IPS DF 6.9 (cell line): ENCODE results near the gene AMZ2.

ENCODE experiments used
- DNase-seq: peaks from one replicate; pipeline ENCODE4 v3.0.0-alpha.2; 2013; ENCODE audit warnings: low read depth, low spot score
- H3K27ac ChIP-seq: one replicate; pipeline ENCODE4 v1.5.1; 2013; ENCODE audit warnings: low read length, control low read depth
- H3K27me3 ChIP-seq: 2 replicates; pipeline ENCODE4 v1.6.1; 2013; ENCODE audit warnings: mild to moderate bottlenecking, low read length; ENCODE audit not compliant: control insufficient read depth, insufficient read depth
- H3K36me3 ChIP-seq: 2 replicates; pipeline ENCODE4 v1.6.1; 2013; ENCODE audit warnings: low read length; ENCODE audit not compliant: control insufficient read depth, insufficient read depth
- H3K4me1 ChIP-seq: 2 replicates; pipeline ENCODE4 v1.6.1; 2013; ENCODE audit warnings: low read length; ENCODE audit not compliant: control insufficient read depth, insufficient read depth
- H3K4me3 ChIP-seq: 2 replicates; pipeline ENCODE4 v1.5.1; 2013; ENCODE audit warnings: mild to moderate bottlenecking, low read length
- H3K9me3 ChIP-seq: 2 replicates; pipeline ENCODE4 v1.6.1; 2013; ENCODE audit warnings: low read length, inconsistent platforms; ENCODE audit not compliant: control insufficient read depth, insufficient read depth
- WGBS: extraction: QIAGEN DNeasy Blood & Tissue Kit; methylation state at CpG from one replicate; pipeline ENCODE4 v1.1.7; 2013; ENCODE audit warnings: mixed read lengths, missing lambda C conversion rate; ENCODE audit not compliant: insufficient read length, insufficient coverage; 5-methylcytosine and 5-hydroxymethylcytosine counted together

Gene AMZ2

GRCh38 chr17:68298601-68299000 is 50.8 kb downstream of the AMZ2 start:
- Histone ChIP-seq H3K36me3 (no peaks in the 10 kb centered on the region), H3K4me3 (no peak overlapping the region), H3K27me3 (no peaks in the 10 kb centered on the region), H3K9me3 (no peaks in the 10 kb centered on the region), H3K4me1 (peaks cover 10% of the 10 kb centered on the region), H3K27ac (no peak overlapping the region)
- DNase-seq, result no peak

- H3K36me3 ChIP-seq, result no peaks in the 10 kb centered on the region
- H3K27me3 ChIP-seq, result no peaks in the 10 kb centered on the region
- DNase-seq, result no peak
- H3K4me3 ChIP-seq, result no peak overlapping the region
- H3K27ac ChIP-seq, result no peak overlapping the region
- peaks cover 5% of the 10 kb centered on the region for H3K4me1 ChIP-seq
- WGBS, result no CpG with 5 or more reads among the region's 3 CpGs
- H3K9me3 ChIP-seq, result no peaks in the 10 kb centered on the region
Measured at GRCh38 chr17:68299817-68300216, 52.0 kb downstream of the AMZ2 start.

GRCh38 chr17:68301438-68301959 is 53.7 kb downstream of the AMZ2 start:
- Histone ChIP-seq H3K27me3 (no peaks in the 10 kb centered on the region), H3K27ac (no peak overlapping the region), H3K9me3 (no peaks in the 10 kb centered on the region), H3K4me1 (peaks cover 3% of the 10 kb centered on the region), H3K4me3 (no peak overlapping the region), H3K36me3 (no peaks in the 10 kb centered on the region)
- WGBS, result no CpG with 5 or more reads among the region's 9 CpGs
- DNase-seq, result no peak

GRCh38 chr17:68302066-68302564 is 54.3 kb downstream of the AMZ2 start:
- DNase-seq, result no peak
- no peak overlapping the region for H3K4me3 ChIP-seq
- H3K36me3 ChIP-seq, result no peaks in the 10 kb centered on the region
- no peaks in the 10 kb centered on the region for H3K9me3 ChIP-seq
- no peaks in the 10 kb centered on the region for H3K27me3 ChIP-seq
- H3K27ac ChIP-seq, result no peak overlapping the region
- no CpG with 5 or more reads among the region's 10 CpGs for WGBS
- H3K4me1 ChIP-seq, result peaks cover 2% of the 10 kb centered on the region; the same call in 1 of the 2 replicates

- peaks cover 2% of the 10 kb centered on the region; the same call in 1 of the 2 replicates for H3K4me1 ChIP-seq
- no peaks in the 10 kb centered on the region for H3K9me3 ChIP-seq
- no peak overlapping the region for H3K4me3 ChIP-seq
- WGBS, result no CpG with 5 or more reads among the region's 4 CpGs
- no peak overlapping the region for H3K27ac ChIP-seq
- no peaks in the 10 kb centered on the region for H3K27me3 ChIP-seq
- DNase-seq, result no peak
- H3K36me3 ChIP-seq, result no peaks in the 10 kb centered on the region
Measured at GRCh38 chr17:68302666-68303065, 54.8 kb downstream of the AMZ2 start.

GRCh38 chr17:68304706-68305105 is 56.9 kb downstream of the AMZ2 start:
- H3K9me3 ChIP-seq, result no peaks in the 10 kb centered on the region
- WGBS, result no CpG with 5 or more reads among the region's 6 CpGs

GRCh38 chr17:68305142-68305541 is 57.3 kb downstream of the AMZ2 start:
- WGBS, result no CpG with 5 or more reads among the region's 4 CpGs
- Histone ChIP-seq H3K27ac (no peak overlapping the region), H3K4me1 (peaks cover 2% of the 10 kb centered on the region; the same call in 1 of the 2 replicates), H3K27me3 (no peaks in the 10 kb centered on the region), H3K36me3 (no peaks in the 10 kb centered on the region), H3K9me3 (no peaks in the 10 kb centered on the region), H3K4me3 (no peak overlapping the region)
- no peak for DNase-seq

More at GRCh38 chr17:68304706-68305105, 56.9 kb downstream of the AMZ2 start:
- Histone ChIP-seq H3K4me1 (peaks cover 2% of the 10 kb centered on the region; the same call in 1 of the 2 replicates), H3K4me3 (no peak overlapping the region), H3K36me3 (no peaks in the 10 kb centered on the region), H3K27me3 (no peaks in the 10 kb centered on the region), H3K27ac (no peak overlapping the region)
- DNase-seq, result no peak
